Ishikawa (cell line): ENCODE results near the gene FERMT3.

Experiments
- CEBPB ChIP-seq: IDR thresholded peaks from 2 replicates; pipeline ENCODE4 v1.6.1; 2012
- CREB1 ChIP-seq: IDR thresholded peaks from 2 replicates; pipeline ENCODE4 v1.6.1; 2012; ENCODE audit warnings: low read depth
- EGR1 ChIP-seq: IDR thresholded peaks from 2 replicates; pipeline ENCODE4 v1.6.1; 2012
- EP300 ChIP-seq: IDR thresholded peaks from 2 replicates; pipeline ENCODE4 v1.6.1; 2012; ENCODE audit warnings: borderline replicate concordance
- FOXM1 ChIP-seq: IDR thresholded peaks from 2 replicates; pipeline ENCODE4 v1.6.1; 2012; ENCODE audit warnings: low read depth, borderline replicate concordance
- MAX ChIP-seq: IDR thresholded peaks from 2 replicates; pipeline ENCODE4 v1.6.1; 2012
- NFIC ChIP-seq: IDR thresholded peaks from 2 replicates; pipeline ENCODE4 v1.6.1; 2012
- REST ChIP-seq: IDR thresholded peaks from 2 replicates; pipeline ENCODE4 v1.6.1; 2012; ENCODE audit warnings: low read depth, mild to moderate bottlenecking
- TAF1 ChIP-seq: IDR thresholded peaks from 2 replicates; pipeline ENCODE4 v1.6.1; 2012; ENCODE audit warnings: low read depth, mild to moderate bottlenecking
- TEAD4 ChIP-seq: IDR thresholded peaks from 2 replicates; pipeline ENCODE4 v1.6.1; 2012
- USF1 ChIP-seq: IDR thresholded peaks from 2 replicates; pipeline ENCODE4 v1.6.1; 2012
- YY1 ChIP-seq: IDR thresholded peaks from 2 replicates; pipeline ENCODE4 v1.6.1; 2012; ENCODE audit warnings: low read depth

GRCh38 chr11:64267207-64267945 is 60.9 kb downstream of the FERMT3 start:
- no peak for TF ChIP-seq MAX
- TF ChIP-seq CEBPB = no peak
- TF ChIP-seq USF1 = no peak
- TF ChIP-seq NFIC = peak; percentile 46; the same call in 1 of the 2 replicates
- TF ChIP-seq TEAD4 = no peak
- TF ChIP-seq CREB1 = no peak
- no peak for TF ChIP-seq EP300
- no peak for TF ChIP-seq FOXM1
- TF ChIP-seq EGR1 = no peak
- no peak for TF ChIP-seq YY1
- no peak for TF ChIP-seq TAF1
- no peak for TF ChIP-seq REST
